ENCODE measurements around the gene CTU2. TPM values are rescaled to one million over a fixed set of nuclear protein-coding genes. Genes with fewer than 3 reads are reported as not detected.
A peak's percentile ranks its signal among the peaks of the same experiment; 100 is the strongest.

The CTU2 gene
- total RNA-seq, 2 donors from 2014 or later, result 15.0 to 19.1 TPM

- Histone ChIP-seq H3K9me3 (no peaks in the 10 kb centered on the region), H3K27me3 (replicated peaks; ENCODE audit: insufficient read depth) (no peaks in the 10 kb centered on the region), H3K36me3 (no peaks in the 10 kb centered on the region), H3K4me3 (no peak overlapping the region), H3K27ac (no peak overlapping the region), H3K4me1 (replicated peaks) (no peaks in the 10 kb centered on the region)
- intact Hi-C loops (cut with DNase I), result no loop called here
- DNase-seq (ENCODE audit: low spot score), result no peak
- WGBS, result 77% methylated on average over 35 of the region's 37 CpGs
- TF ChIP-seq, protein P1, sequence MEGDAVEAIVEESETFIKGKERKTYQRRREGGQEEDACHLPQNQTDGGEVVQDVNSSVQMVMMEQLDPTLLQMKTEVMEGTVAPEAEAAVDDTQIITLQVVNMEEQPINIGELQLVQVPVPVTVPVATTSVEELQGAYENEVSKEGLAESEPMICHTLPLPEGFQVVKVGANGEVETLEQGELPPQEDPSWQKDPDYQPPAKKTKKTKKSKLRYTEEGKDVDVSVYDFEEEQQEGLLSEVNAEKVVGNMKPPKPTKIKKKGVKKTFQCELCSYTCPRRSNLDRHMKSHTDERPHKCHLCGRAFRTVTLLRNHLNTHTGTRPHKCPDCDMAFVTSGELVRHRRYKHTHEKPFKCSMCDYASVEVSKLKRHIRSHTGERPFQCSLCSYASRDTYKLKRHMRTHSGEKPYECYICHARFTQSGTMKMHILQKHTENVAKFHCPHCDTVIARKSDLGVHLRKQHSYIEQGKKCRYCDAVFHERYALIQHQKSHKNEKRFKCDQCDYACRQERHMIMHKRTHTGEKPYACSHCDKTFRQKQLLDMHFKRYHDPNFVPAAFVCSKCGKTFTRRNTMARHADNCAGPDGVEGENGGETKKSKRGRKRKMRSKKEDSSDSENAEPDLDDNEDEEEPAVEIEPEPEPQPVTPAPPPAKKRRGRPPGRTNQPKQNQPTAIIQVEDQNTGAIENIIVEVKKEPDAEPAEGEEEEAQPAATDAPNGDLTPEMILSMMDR (IDR thresholded peaks at IDR 0.05), result peak in 2 of 4 experiments; percentile 8 to 23
- no peak for TF ChIP-seq POLR2A (IDR thresholded peaks at IDR 0.05)
These were observed 8.3 kb upstream of the CTU2 start for GRCh38 chr16:88697831-88698615.

DNA sequence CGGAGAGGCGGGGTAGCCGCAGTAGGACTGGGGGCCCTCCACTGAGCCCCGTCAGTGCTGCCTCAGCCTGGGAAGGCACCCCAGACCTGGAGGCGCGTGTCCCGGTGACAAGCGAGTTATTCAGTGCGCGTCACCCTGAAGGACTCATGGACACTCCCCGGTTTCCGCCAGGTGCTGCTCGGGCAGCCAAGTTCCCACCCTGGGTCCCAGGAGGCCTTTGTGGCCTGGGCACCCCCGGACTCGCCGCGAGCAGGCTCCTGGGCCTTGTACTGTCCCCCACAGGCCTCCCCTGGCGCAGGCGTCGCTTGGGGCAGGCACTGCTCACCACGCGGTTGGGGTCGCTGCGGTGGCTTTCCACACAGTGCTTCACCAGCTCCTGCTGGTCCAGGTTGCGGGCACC is 7.7 kb upstream of the CTU2 start:
- intact Hi-C loops (cut with DNase I), result no loop called here
- Histone ChIP-seq H3K4me1 (replicated peaks) (no peaks in the 10 kb centered on the region), H3K36me3 (no peaks in the 10 kb centered on the region), H3K27ac (no peak overlapping the region), H3K4me3 (no peak overlapping the region), H3K27me3 (replicated peaks; ENCODE audit: insufficient read depth) (no peaks in the 10 kb centered on the region), H3K9me3 (no peaks in the 10 kb centered on the region)
- DNase-seq (ENCODE audit: low spot score), result no peak
- WGBS, result 98% methylated on average over 21 of the region's 25 CpGs
- TF ChIP-seq POLR2A (IDR thresholded peaks at IDR 0.05), result no peak

DNA sequence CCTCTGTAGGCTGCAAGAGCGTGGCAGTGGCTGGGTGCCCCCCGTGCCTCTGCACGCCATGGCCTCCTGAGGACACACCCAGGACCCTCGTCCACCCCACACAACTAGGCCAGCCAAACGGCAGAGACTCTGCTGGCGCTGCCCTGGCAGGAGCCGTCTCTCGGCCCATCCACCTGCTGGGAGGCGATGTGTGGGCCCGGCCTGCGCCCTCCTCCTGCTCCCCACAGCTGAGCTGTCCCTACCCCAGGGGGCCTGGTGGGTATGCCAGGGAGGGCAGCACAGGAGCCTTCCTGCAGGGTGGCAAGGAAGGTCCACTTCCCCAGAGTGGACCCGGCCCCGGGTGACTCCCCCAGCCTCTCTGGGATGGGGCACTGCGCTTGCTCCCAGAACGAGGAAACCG is 7.1 kb upstream of the CTU2 start:
- TF ChIP-seq POLR2AphosphoS5 (IDR thresholded peaks at IDR 0.05), result no peak
- TF ChIP-seq, protein P1 (IDR thresholded peaks at IDR 0.05), result no peak
- TF ChIP-seq POLR2A (IDR thresholded peaks at IDR 0.05), result no peak
- Histone ChIP-seq H3K36me3 (no peaks in the 10 kb centered on the region), H3K4me1 (replicated peaks) (no peaks in the 10 kb centered on the region), H3K9me3 (no peaks in the 10 kb centered on the region), H3K27me3 (replicated peaks; ENCODE audit: insufficient read depth) (no peaks in the 10 kb centered on the region), H3K4me3 (no peak overlapping the region), H3K27ac (no peak overlapping the region)
- DNase-seq (ENCODE audit: low spot score), result no peak
- 93% methylated on average over 13 of the region's 16 CpGs for WGBS
- intact Hi-C loops (cut with DNase I), result no loop called here

DNA sequence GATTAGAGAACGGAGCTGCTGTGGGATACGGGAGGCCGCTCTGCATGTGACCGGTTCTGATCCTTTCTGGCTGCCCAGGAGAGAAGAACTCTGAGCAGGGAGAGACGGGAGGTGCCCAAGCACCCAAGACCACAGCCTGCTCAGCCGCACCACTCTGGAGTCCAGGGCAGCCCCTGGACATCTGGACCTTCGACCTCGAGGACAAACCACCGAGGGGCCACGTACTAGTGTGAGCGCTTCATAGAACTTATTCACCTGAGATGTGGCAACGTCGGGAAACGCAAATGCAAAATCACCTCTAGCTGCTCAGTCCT is 6.0 kb upstream of the CTU2 start:
- intact Hi-C loops (cut with DNase I), result no loop called here
- Histone ChIP-seq H3K9me3 (no peaks in the 10 kb centered on the region), H3K4me3 (no peak overlapping the region), H3K36me3 (no peaks in the 10 kb centered on the region), H3K27me3 (replicated peaks; ENCODE audit: insufficient read depth) (no peaks in the 10 kb centered on the region), H3K4me1 (replicated peaks) (peaks cover 2% of the 10 kb centered on the region), H3K27ac (no peak overlapping the region)
- WGBS, result 84% methylated on average over 14 of the region's 14 CpGs
- TF ChIP-seq, protein P1 (IDR thresholded peaks at IDR 0.05), result no peak
- TF ChIP-seq POLR2A (IDR thresholded peaks at IDR 0.05) (no peak), POLR2AphosphoS5 (IDR thresholded peaks at IDR 0.05) (no peak)
- no peak for DNase-seq (ENCODE audit: low spot score)

DNA sequence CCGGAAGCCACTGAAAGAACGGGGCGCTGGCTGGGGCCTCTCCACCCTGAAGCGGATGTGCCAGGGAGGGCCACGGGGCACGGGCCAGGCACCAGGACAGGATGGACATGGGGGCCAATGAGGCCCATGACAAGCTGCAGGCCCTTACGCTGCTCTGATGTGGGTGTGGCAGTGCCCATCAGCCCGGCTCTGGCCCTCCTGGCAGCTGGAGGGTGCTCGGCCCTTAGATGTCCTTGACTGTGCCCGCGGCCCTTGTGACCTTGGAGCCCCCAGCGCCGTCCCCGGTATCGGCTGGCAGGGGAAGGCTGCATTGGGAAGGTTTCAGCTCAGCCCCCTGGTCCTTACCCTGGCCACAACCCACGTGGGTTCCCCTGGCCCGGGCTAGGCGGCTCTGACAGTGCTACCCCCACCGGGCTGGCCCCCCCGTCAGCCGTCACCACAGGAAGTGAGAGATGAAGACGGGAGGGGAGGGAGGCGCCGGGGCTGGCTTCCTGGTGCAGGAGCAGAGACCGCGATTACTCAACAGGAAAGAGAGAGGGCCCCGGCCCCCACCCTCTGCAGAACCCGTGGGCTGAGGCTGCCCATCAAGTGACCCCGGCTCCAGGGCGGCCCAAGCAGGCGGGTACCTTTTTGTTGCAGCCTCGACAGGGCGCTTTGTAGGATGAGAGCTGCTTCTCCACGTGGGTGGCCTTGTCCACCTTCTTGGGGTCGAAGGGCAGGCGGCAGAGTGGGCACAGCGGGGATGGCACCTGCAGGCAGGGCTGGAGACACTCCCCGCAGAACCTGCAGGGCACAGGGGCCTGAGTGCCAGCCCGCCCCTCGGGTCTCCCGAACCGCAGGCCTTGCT is 5.4 kb upstream of the CTU2 start:
- H3K9me3 ChIP-seq, result no peaks in the 10 kb centered on the region
- peak; percentile 46 for DNase-seq (ENCODE audit: low spot score)
- TF ChIP-seq POLR2A (IDR thresholded peaks at IDR 0.05) (no peak), POLR2AphosphoS5 (IDR thresholded peaks at IDR 0.05) (peak; percentile 30)
- peaks cover 2% of the 10 kb centered on the region for H3K4me1 ChIP-seq (replicated peaks)
- H3K27ac ChIP-seq, result no peak overlapping the region
- WGBS, result 59% methylated on average over 28 of the region's 42 CpGs
- no peaks in the 10 kb centered on the region for H3K27me3 ChIP-seq (replicated peaks; ENCODE audit: insufficient read depth)
- no peak overlapping the region for H3K4me3 ChIP-seq
- intact Hi-C loops (cut with DNase I), result no loop called here
- H3K36me3 ChIP-seq, result no peaks in the 10 kb centered on the region
